SK-N-SH (cell line): ENCODE measurements around the gene GPR15LG. TPM values are rescaled to one million over a fixed set of nuclear protein-coding genes. Genes with fewer than 3 reads are reported as not detected.

Experiments
- CTCF ChIA-PET: fragments of 300-600, 350-600 bp; formaldehyde crosslinking; extraction: SDS; loops from one replicate; lab custom pipeline; 2021; lab: Yijun Ruan, JAX
- POLR2A ChIA-PET: fragments of 350-600 bp; sonication (Branson Sonifier 250); formaldehyde crosslinking; extraction: SDS; loops from one replicate; lab custom pipeline; 2020; ENCODE audit warnings: antibody characterized with exemption, inconsistent platforms; lab: Yijun Ruan, JAX
- DNase-seq: peaks from one replicate; pipeline ENCODE4 v3.0.0; 2012
- H2AFZ ChIP-seq: fragments of 200-600 bp; sonication (generic); 2 replicates; pipeline ENCODE4 v1.8.1; 2016; ENCODE audit warnings: antibody characterized with exemption, mild to moderate bottlenecking, low read depth
- H3F3A ChIP-seq: fragments of 200-600 bp; sonication (generic); replicated peaks from 2 replicates; pipeline ENCODE3; 2016; ENCODE audit warnings: antibody characterized with exemption, mild to moderate bottlenecking; ENCODE audit not compliant: insufficient read depth
- H3K27ac ChIP-seq, 2 experiments: fragments of 200-500 bp in 1 of 2; fragments of 200-600 bp in 1 of 2; sonication (Bioruptor generic) in 1 of 2; sonication (generic), shearing (Covaris generic) in 1 of 2; 2 replicates each; pipeline versions ENCODE4 v1.5.1 to v1.6.1; 2014 to 2016; ENCODE audit warnings: low read depth in 2 of 2, inconsistent platforms in 1 of 2, low read length in 1 of 2, mild to moderate bottlenecking in 1 of 2, mixed read lengths in 1 of 2
- H3K27me3 ChIP-seq: fragments of 200-600 bp; sonication (generic), shearing (Covaris generic); 2 replicates; pipeline ENCODE4 v1.6.1; 2016; ENCODE audit warnings: mixed run types; ENCODE audit not compliant: insufficient read depth
- H3K36me3 ChIP-seq, 2 experiments: fragments of 200-500 bp in 1 of 2; fragments of 200-600 bp in 1 of 2; sonication (Bioruptor generic) in 1 of 2; sonication (generic) in 1 of 2; replicated peaks in 1 of 2; 2 replicates each; pipeline versions ENCODE3 to v1.5.1; 2014 to 2016; ENCODE audit warnings: low read length in 1 of 2, mild to moderate bottlenecking in 1 of 2; ENCODE audit not compliant: insufficient read depth in 2 of 2, control insufficient read depth in 1 of 2
- H3K4me1 ChIP-seq, 2 experiments: fragments of 200-500 bp in 1 of 2; fragments of 200-600 bp in 1 of 2; sonication (Bioruptor generic) in 1 of 2; sonication (generic), shearing (Covaris generic) in 1 of 2; 2 replicates each; pipeline versions ENCODE4 v1.5.1 to v1.6.1; 2014 to 2016; ENCODE audit warnings: low read depth in 1 of 2, low read length in 1 of 2, mixed run types in 1 of 2; ENCODE audit not compliant: insufficient read depth in 2 of 2, control insufficient read depth in 1 of 2
- H3K4me2 ChIP-seq: fragments of 200-600 bp; sonication (generic), shearing (Covaris generic); 2 replicates; pipeline ENCODE4 v1.6.1; 2017; ENCODE audit warnings: mixed run types
- H3K4me3 ChIP-seq, 2 experiments: fragments of 200-500 bp in 1 of 2; fragments of 200-600 bp in 1 of 2; sonication (Bioruptor generic) in 1 of 2; sonication (generic), shearing (Covaris generic) in 1 of 2; 2 replicates each; pipeline versions ENCODE4 v1.5.1 to v1.8.1; 2014 to 2016; ENCODE audit warnings: low read depth in 2 of 2, inconsistent platforms in 1 of 2, low read length in 1 of 2, mild to moderate bottlenecking in 1 of 2, mixed read lengths in 1 of 2, moderate library complexity in 1 of 2
- H3K79me2 ChIP-seq: fragments of 200-600 bp; sonication (generic); 2 replicates; pipeline ENCODE4 v1.8.1; 2017; ENCODE audit warnings: mild to moderate bottlenecking; ENCODE audit not compliant: insufficient read depth
- H3K9ac ChIP-seq: fragments of 200-600 bp; sonication (generic); 2 replicates; pipeline ENCODE4 v1.6.1; 2017; ENCODE audit warnings: mixed run types
- H3K9me2 ChIP-seq: fragments of 200-600 bp; sonication (generic); 2 replicates; pipeline ENCODE4 v1.6.1; 2017; ENCODE audit warnings: mixed run types
- H3K9me3 ChIP-seq: fragments of 200-600 bp; sonication (generic); 2 replicates; pipeline ENCODE4 v1.6.1; 2017; ENCODE audit warnings: mixed run types, mild to moderate bottlenecking, moderate library complexity
- H4K20me1 ChIP-seq: fragments of 200-600 bp; sonication (generic); 2 replicates; pipeline ENCODE4 v1.6.1; 2017; ENCODE audit warnings: mild to moderate bottlenecking, mixed run types; ENCODE audit not compliant: insufficient read depth
- CHD2 ChIP-seq: fragments of 150-350 bp; IDR thresholded peaks from 2 replicates; pipeline ENCODE4 v1.6.1; 2018; ENCODE audit warnings: low read length; ENCODE audit not compliant: partially characterized antibody
- ELF1 ChIP-seq: IDR thresholded peaks from 2 replicates; pipeline ENCODE4 v1.4.0; 2012
- EP300 ChIP-seq, 2 experiments: IDR thresholded peaks; 2 replicates each; pipeline versions ENCODE4 v1.4.0 to v1.6.1; 2012; ENCODE audit warnings: borderline replicate concordance in 1 of 2, low read depth in 1 of 2, low read length in 1 of 2
- EZH2phosphoT487 ChIP-seq: fragments of 200-600 bp; sonication (generic); IDR thresholded peaks from 2 replicates; pipeline ENCODE4 v1.6.1; 2017; ENCODE audit warnings: low read depth, mixed run types, mild to moderate bottlenecking, antibody characterized with exemption, moderate library complexity, borderline replicate concordance
- FOSL2 ChIP-seq: IDR thresholded peaks from 2 replicates; pipeline ENCODE4 v1.4.0; 2012; ENCODE audit warnings: low read depth, mild to moderate bottlenecking, moderate library complexity, borderline replicate concordance
- FOXJ3 ChIP-seq: sonication (generic); formaldehyde crosslinking; IDR thresholded peaks from 2 replicates; pipeline ENCODE4 v1.5.1; 2020; ENCODE audit warnings: mild to moderate bottlenecking, missing genetic modification reagents
- FOXM1 ChIP-seq: IDR thresholded peaks from 2 replicates; pipeline ENCODE4 v1.4.0; 2012; ENCODE audit warnings: low read depth, mild to moderate bottlenecking
- JUND ChIP-seq: IDR thresholded peaks from 2 replicates; pipeline ENCODE4 v1.4.0; 2012
- MEF2A ChIP-seq: IDR thresholded peaks from 2 replicates; pipeline ENCODE4 v1.4.0; 2012; ENCODE audit warnings: low read depth, borderline replicate concordance
- NFIC ChIP-seq: IDR thresholded peaks from 2 replicates; pipeline ENCODE4 v1.4.0; 2012; ENCODE audit warnings: borderline replicate concordance
- RXRA ChIP-seq: IDR thresholded peaks from 2 replicates; pipeline ENCODE4 v1.4.0; 2012; ENCODE audit warnings: low read depth, mild to moderate bottlenecking, borderline replicate concordance
- SIN3A ChIP-seq: IDR thresholded peaks from 2 replicates; pipeline ENCODE4 v1.6.1; 2012; ENCODE audit warnings: low read depth, mild to moderate bottlenecking, low read length, moderate library complexity, borderline replicate concordance
- SMC3 ChIP-seq: IDR thresholded peaks from 2 replicates; pipeline ENCODE4 v1.6.1; 2012; ENCODE audit warnings: low read depth, low read length, improper control_type of control experiment
- TAF1 ChIP-seq: IDR thresholded peaks from 2 replicates; pipeline ENCODE4 v1.6.1; 2012; ENCODE audit warnings: low read depth, mild to moderate bottlenecking, low read length, moderate library complexity, borderline replicate concordance
- WGBS: methylation state at CpG from one replicate; pipeline ENCODE4 v1.1.6; 2017; ENCODE audit warnings: low lambda C conversion rate; 5-methylcytosine and 5-hydroxymethylcytosine counted together
- polyA plus RNA-seq, 3 experiments: library from polyadenylated mRNA; depleted of rRNA; stranded (reverse); fragments of >200 nt; gene quantifications; 2 replicates each; pipeline ENCODE4 v1.2.3, GENCODE V29; 2012
- TF ChIP-seq, protein P1 (sequence below): IDR thresholded peaks from 2 replicates; pipeline ENCODE4 v1.4.0; 2012; ENCODE audit warnings: low read depth
- TF ChIP-seq, protein P2 (sequence below): IDR thresholded peaks from 2 replicates; pipeline ENCODE4 v1.4.0; 2012; ENCODE audit warnings: low read depth, borderline replicate concordance
- TF ChIP-seq, protein P3 (sequence below): IDR thresholded peaks from 2 replicates; pipeline ENCODE4 v1.4.0; 2012; ENCODE audit warnings: low read depth, borderline replicate concordance
- TF ChIP-seq, protein P4 (sequence below): fragments of 150-350 bp; IDR thresholded peaks from 2 replicates; pipeline ENCODE4 v1.6.1; 2017; ENCODE audit warnings: antibody characterized with exemption, low read length, low read depth, borderline replicate concordance
- TF ChIP-seq, protein P5 (sequence below): IDR thresholded peaks from 2 replicates; pipeline ENCODE4; 2012

The GPR15LG gene
- polyA plus RNA-seq, 1 of the 3 experiments (the other 2 are of a cell fraction): not detected

DNA sequence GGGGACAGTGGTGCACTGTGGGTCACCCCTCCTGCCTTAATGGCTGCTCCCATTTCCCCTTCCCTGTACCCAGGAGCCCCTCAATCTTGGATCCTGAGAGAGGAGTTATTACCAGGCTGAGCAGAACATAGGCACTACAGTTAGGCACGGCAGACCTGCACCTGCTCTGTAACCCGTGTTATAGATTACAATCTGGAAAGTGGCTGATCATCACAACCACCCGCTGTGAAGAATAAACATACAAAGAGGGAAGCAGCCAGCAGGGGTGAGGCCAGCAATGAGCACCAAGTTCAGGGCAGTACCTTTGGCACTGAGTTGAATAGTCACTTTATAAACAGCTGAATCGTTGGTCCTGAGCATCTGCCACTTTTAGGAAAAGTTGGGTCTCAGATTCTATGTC, 22.5 kb downstream of the GPR15LG start:
- Histone ChIP-seq H3K4me3 (no peak overlapping the region), H4K20me1 (no peaks in the 10 kb centered on the region), H3K27ac (no peak overlapping the region), H3K4me1 (peaks cover 0 to 11% of the 10 kb centered on the region in 2 experiments; a peak in 1 of 4 replicates), H3K36me3 (no peaks in the 10 kb centered on the region), H3K9me2 (no peaks in the 10 kb centered on the region), H3F3A (no peaks in the 10 kb centered on the region), H3K79me2 (no peaks in the 10 kb centered on the region), H3K9me3 (no peaks in the 10 kb centered on the region), H3K9ac (no peak overlapping the region), H3K27me3 (no peaks in the 10 kb centered on the region), H2AFZ (no peak overlapping the region), H3K4me2 (no peak overlapping the region)
- POLR2A ChIA-PET: no interaction called here
- DNase-seq: no peak
- CTCF ChIA-PET: interaction anchor here (5.7 kb wide), 1 partner anchor 9 kb away, joined by 34 read pairs; no protein-coding TSS in a partner anchor
- TF ChIP-seq NFIC (no peak), JUND (no peak), CHD2 (no peak), ELF1 (no peak), SMC3 (no peak), MEF2A (no peak), FOXM1 (no peak), RXRA (no peak), EZH2phosphoT487 (no peak), FOSL2 (no peak), SIN3A (no peak), EP300 (IDR thresholded peaks at IDR 0.05; ENCODE audit: borderline replicate concordance in 1 of 2, low read depth in 1 of 2, low read length in 1 of 2) (no peak), TAF1 (no peak), FOXJ3 (CRISPR knock-in tag) (no peak)
- TF ChIP-seq, protein P1, sequence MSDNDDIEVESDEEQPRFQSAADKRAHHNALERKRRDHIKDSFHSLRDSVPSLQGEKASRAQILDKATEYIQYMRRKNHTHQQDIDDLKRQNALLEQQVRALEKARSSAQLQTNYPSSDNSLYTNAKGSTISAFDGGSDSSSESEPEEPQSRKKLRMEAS: no peak
- TF ChIP-seq, protein P2, sequence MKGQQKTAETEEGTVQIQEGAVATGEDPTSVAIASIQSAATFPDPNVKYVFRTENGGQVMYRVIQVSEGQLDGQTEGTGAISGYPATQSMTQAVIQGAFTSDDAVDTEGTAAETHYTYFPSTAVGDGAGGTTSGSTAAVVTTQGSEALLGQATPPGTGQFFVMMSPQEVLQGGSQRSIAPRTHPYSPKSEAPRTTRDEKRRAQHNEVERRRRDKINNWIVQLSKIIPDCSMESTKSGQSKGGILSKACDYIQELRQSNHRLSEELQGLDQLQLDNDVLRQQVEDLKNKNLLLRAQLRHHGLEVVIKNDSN: no peak
- TF ChIP-seq, protein P3, sequence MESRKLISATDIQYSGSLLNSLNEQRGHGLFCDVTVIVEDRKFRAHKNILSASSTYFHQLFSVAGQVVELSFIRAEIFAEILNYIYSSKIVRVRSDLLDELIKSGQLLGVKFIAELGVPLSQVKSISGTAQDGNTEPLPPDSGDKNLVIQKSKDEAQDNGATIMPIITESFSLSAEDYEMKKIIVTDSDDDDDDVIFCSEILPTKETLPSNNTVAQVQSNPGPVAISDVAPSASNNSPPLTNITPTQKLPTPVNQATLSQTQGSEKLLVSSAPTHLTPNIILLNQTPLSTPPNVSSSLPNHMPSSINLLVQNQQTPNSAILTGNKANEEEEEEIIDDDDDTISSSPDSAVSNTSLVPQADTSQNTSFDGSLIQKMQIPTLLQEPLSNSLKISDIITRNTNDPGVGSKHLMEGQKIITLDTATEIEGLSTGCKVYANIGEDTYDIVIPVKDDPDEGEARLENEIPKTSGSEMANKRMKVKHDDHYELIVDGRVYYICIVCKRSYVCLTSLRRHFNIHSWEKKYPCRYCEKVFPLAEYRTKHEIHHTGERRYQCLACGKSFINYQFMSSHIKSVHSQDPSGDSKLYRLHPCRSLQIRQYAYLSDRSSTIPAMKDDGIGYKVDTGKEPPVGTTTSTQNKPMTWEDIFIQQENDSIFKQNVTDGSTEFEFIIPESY: no peak
- TF ChIP-seq, protein P4, sequence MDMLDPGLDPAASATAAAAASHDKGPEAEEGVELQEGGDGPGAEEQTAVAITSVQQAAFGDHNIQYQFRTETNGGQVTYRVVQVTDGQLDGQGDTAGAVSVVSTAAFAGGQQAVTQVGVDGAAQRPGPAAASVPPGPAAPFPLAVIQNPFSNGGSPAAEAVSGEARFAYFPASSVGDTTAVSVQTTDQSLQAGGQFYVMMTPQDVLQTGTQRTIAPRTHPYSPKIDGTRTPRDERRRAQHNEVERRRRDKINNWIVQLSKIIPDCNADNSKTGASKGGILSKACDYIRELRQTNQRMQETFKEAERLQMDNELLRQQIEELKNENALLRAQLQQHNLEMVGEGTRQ: no peak
- TF ChIP-seq, protein P5, sequence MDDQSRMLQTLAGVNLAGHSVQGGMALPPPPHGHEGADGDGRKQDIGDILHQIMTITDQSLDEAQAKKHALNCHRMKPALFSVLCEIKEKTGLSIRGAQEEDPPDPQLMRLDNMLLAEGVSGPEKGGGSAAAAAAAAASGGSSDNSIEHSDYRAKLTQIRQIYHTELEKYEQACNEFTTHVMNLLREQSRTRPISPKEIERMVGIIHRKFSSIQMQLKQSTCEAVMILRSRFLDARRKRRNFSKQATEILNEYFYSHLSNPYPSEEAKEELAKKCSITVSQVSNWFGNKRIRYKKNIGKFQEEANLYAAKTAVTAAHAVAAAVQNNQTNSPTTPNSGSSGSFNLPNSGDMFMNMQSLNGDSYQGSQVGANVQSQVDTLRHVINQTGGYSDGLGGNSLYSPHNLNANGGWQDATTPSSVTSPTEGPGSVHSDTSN: no peak
- WGBS: 38% methylated on average over 4 of the region's 4 CpGs
